ENCODE results near the gene CTR9. TPM values are rescaled to one million over a fixed set of nuclear protein-coding genes. Genes with fewer than 3 reads are reported as not detected.

Gene CTR9
- total and polyA plus RNA-seq, 9 of the 15 experiments (the other 6 are each of a cell fraction or from before 2014, with no cell fraction given) = 25.4 to 79.3 (median 47.3) TPM

DNA sequence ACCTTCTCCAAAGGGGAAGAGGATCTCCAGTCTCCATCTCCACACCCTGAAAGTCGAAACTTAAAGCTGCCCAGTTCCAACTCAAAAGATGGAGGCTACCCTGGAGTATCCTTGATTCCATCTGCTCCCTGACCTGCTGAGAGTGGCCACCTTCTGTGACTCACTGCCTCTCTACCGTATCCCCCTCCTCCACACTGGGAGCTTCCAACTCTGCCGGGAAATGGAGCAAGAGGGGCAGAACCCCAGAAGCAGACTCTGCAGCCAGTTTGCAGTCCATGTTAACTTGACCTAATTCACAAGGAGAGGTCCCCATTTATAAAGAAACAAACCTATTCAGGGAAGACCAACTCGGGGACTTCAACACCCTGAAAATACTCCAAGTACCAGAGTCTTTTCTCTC is 35.5 kb upstream of the CTR9 start:
- peaks cover 14 to 33% of the 10 kb centered on the region in 2 experiments for H3K4me1 ChIP-seq (replicated peaks in 1 of 2; ENCODE audit: control insufficient read depth in 2 of 2, insufficient read depth in 2 of 2, low read length in 2 of 2)

DNA sequence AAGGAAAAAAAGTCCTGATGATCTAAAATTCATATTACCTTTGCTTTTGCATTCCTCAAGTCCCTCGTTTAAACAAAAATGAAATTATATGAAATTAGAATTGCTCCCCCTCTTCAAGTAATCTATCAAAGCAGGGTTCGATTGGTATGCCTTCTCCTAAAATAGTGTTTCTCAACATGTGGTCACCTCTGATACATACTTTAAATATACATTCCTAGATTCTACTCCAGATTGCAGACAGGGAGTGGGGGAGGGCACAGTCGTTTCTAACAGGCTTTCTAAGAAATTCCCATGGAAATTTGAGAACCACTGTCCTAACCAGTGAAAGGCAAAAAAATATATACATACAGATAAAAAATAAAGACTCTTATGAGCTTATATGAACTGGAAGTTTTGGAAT is 34.9 kb upstream of the CTR9 start:
- peak; percentile 44 for FAIRE-seq
- no peaks in the 10 kb centered on the region for H4K20me1 ChIP-seq (replicated peaks; ENCODE audit: control insufficient read depth, insufficient read depth, low read length)
- H3K27me3 ChIP-seq (ENCODE audit: control insufficient read depth in 2 of 2, insufficient read depth in 2 of 2, low read length in 2 of 2) = no peaks in the 10 kb centered on the region
- BruUV-seq (replicated peaks) = no TSS peak
- H3K9me3 ChIP-seq (replicated peaks; ENCODE audit: control insufficient read depth, insufficient read depth, low read depth, low read length) = no peaks in the 10 kb centered on the region
- ChIA-PET POLR2A (interaction anchor here (1.7 kb wide), 1 partner anchor 14 kb away, joined by 6 read pairs; no protein-coding TSS in a partner anchor), CTCF (ENCODE audit: low intra/inter-chr PET ratio) (no interaction called here)
- H3K4me1 ChIP-seq (replicated peaks in 1 of 2; ENCODE audit: control insufficient read depth in 2 of 2, insufficient read depth in 2 of 2, low read length in 2 of 2) = peaks cover 14 to 33% of the 10 kb centered on the region in 2 experiments
- H3K9me1 ChIP-seq (ENCODE audit: control insufficient read depth, insufficient read depth, low read length) = no peaks in the 10 kb centered on the region
- intact Hi-C loops (cut with micrococcal nuclease) (no loop called here), in situ Hi-C loops (cut with MboI) (no loop called here)
- peak overlapping the region; percentile 75 for H3K4me2 ChIP-seq (ENCODE audit: insufficient read depth, low read length)
- ATAC-seq = peak; percentile 54
- no peak overlapping the region for H3K4me3 ChIP-seq
- no peaks in the 10 kb centered on the region for H3K79me2 ChIP-seq (ENCODE audit: control insufficient read depth, insufficient read depth, low read length)
- H2AFZ ChIP-seq (ENCODE audit: low read depth, low read length) = peak overlapping the region; percentile 79
- H3K9ac ChIP-seq (ENCODE audit: insufficient read depth in 1 of 2, low read depth in 2 of 2, low read length in 2 of 2) = 0 out of 4 replicates have a peak overlapping the region, but pooled peaks of 1 of the 2 experiments have one; percentile 14
- H3K27ac ChIP-seq (ENCODE audit: extremely low read depth, low read depth, low read length) = 0 out of 3 replicates have a peak overlapping the region, but pooled peaks have one; percentile 8
- 8% methylated on average over 3 of the region's 3 CpGs for WGBS (ENCODE audit: insufficient coverage, low coverage, missing lambda C conversion rate)
- peak in 3 of 4 experiments; percentile 41 to 43 (median 41) for DNase-seq (ENCODE audit: extremely low read depth in 1 of 4, low spot score in 3 of 4)
- H3K36me3 ChIP-seq (ENCODE audit: control insufficient read depth, insufficient read depth, low read length) = no peaks in the 10 kb centered on the region
- TF ChIP-seq NFIX (CRISPR knock-in tag; IDR thresholded peaks at IDR 0.05; ENCODE audit: low read depth) (no peak), MEF2A (IDR thresholded peaks at IDR 0.05; ENCODE audit: control insufficient read depth, low read depth, low read length) (peak; percentile 95), FOXJ3 (CRISPR knock-in tag; IDR thresholded peaks at IDR 0.05) (no peak), XRCC5 (IDR thresholded peaks at IDR 0.05; ENCODE audit: low read depth, low read length) (no peak), TFAM (CRISPR knock-in tag; conservative IDR thresholded peaks at IDR 0.05) (no peak)
- TF ChIP-seq, protein P1, sequence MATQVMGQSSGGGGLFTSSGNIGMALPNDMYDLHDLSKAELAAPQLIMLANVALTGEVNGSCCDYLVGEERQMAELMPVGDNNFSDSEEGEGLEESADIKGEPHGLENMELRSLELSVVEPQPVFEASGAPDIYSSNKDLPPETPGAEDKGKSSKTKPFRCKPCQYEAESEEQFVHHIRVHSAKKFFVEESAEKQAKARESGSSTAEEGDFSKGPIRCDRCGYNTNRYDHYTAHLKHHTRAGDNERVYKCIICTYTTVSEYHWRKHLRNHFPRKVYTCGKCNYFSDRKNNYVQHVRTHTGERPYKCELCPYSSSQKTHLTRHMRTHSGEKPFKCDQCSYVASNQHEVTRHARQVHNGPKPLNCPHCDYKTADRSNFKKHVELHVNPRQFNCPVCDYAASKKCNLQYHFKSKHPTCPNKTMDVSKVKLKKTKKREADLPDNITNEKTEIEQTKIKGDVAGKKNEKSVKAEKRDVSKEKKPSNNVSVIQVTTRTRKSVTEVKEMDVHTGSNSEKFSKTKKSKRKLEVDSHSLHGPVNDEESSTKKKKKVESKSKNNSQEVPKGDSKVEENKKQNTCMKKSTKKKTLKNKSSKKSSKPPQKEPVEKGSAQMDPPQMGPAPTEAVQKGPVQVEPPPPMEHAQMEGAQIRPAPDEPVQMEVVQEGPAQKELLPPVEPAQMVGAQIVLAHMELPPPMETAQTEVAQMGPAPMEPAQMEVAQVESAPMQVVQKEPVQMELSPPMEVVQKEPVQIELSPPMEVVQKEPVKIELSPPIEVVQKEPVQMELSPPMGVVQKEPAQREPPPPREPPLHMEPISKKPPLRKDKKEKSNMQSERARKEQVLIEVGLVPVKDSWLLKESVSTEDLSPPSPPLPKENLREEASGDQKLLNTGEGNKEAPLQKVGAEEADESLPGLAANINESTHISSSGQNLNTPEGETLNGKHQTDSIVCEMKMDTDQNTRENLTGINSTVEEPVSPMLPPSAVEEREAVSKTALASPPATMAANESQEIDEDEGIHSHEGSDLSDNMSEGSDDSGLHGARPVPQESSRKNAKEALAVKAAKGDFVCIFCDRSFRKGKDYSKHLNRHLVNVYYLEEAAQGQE (IDR thresholded peaks at IDR 0.05; ENCODE audit: borderline replicate concordance) = peak; percentile 74; the same call in 1 of the 2 replicates
- TF ChIP-seq, protein P1 (CRISPR knock-in tag; IDR thresholded peaks at IDR 0.05; ENCODE audit: low read depth) = no peak

More for the DNA sequence above, 35.5 kb upstream of the CTR9 start:
- DNase-seq (ENCODE audit: extremely low read depth in 1 of 4, low spot score in 3 of 4) = no peak
- FAIRE-seq = no peak
- ATAC-seq = peak; percentile 25; the same call in 1 of the 3 replicates
- no peaks in the 10 kb centered on the region for H3K27me3 ChIP-seq (ENCODE audit: control insufficient read depth in 2 of 2, insufficient read depth in 2 of 2, low read length in 2 of 2)
- no peak overlapping the region; the same call in 1 of the 2 replicates for H3K4me2 ChIP-seq (ENCODE audit: insufficient read depth, low read length)
- no peak overlapping the region for H3K4me3 ChIP-seq
- WGBS (ENCODE audit: insufficient coverage, low coverage, missing lambda C conversion rate) = 30% methylated on average over 4 of the region's 4 CpGs
- intact Hi-C loops (cut with micrococcal nuclease) = no loop called here
- H3K9ac ChIP-seq (ENCODE audit: insufficient read depth in 1 of 2, low read depth in 2 of 2, low read length in 2 of 2) = no peak overlapping the region
- ChIA-PET POLR2A (no interaction called here), CTCF (ENCODE audit: low intra/inter-chr PET ratio) (no interaction called here)
- H3K9me3 ChIP-seq (replicated peaks; ENCODE audit: control insufficient read depth, insufficient read depth, low read depth, low read length) = no peaks in the 10 kb centered on the region
- H2AFZ ChIP-seq (ENCODE audit: low read depth, low read length) = peak overlapping the region; percentile 79
- no peak overlapping the region for H3K27ac ChIP-seq (ENCODE audit: extremely low read depth, low read depth, low read length)
- no peaks in the 10 kb centered on the region for H4K20me1 ChIP-seq (replicated peaks; ENCODE audit: control insufficient read depth, insufficient read depth, low read length)
- H3K79me2 ChIP-seq (ENCODE audit: control insufficient read depth, insufficient read depth, low read length) = no peaks in the 10 kb centered on the region
- TF ChIP-seq PHF8 (IDR thresholded peaks at IDR 0.05; ENCODE audit: borderline replicate concordance, low read length) (no peak), ZNF3 (CRISPR knock-in tag; IDR thresholded peaks at IDR 0.05) (no peak), THRAP3 (IDR thresholded peaks at IDR 0.05; ENCODE audit: borderline replicate concordance) (no peak)
- no TSS peak for BruUV-seq (replicated peaks)
- no peaks in the 10 kb centered on the region for H3K36me3 ChIP-seq (ENCODE audit: control insufficient read depth, insufficient read depth, low read length)
- H3K9me1 ChIP-seq (ENCODE audit: control insufficient read depth, insufficient read depth, low read length) = no peaks in the 10 kb centered on the region
- in situ Hi-C loops (cut with MboI) = no loop called here
